Dedifferentiated amniotic fluid mesenchymal stem cell (primary cell): Measurements from ENCODE around the gene SNAP23.
A peak's percentile ranks its signal among the peaks of the same experiment; 100 is the strongest.

ENCODE experiments used
- DNase-seq: peaks from one replicate; pipeline ENCODE4 v3.0.0-alpha.2; 2016; ENCODE audit errors: extremely low spot score

Gene SNAP23

GRCh38 chr15:42575188-42576039, 80.0 kb downstream of the SNAP23 start, which contains the start of gene STARD9:
Gene STARD9 (plus strand): TSS chr15:42575606. CDS start chr15:42575716, 110 bp downstream.
- DNase-seq: peak; percentile 98

DNA sequence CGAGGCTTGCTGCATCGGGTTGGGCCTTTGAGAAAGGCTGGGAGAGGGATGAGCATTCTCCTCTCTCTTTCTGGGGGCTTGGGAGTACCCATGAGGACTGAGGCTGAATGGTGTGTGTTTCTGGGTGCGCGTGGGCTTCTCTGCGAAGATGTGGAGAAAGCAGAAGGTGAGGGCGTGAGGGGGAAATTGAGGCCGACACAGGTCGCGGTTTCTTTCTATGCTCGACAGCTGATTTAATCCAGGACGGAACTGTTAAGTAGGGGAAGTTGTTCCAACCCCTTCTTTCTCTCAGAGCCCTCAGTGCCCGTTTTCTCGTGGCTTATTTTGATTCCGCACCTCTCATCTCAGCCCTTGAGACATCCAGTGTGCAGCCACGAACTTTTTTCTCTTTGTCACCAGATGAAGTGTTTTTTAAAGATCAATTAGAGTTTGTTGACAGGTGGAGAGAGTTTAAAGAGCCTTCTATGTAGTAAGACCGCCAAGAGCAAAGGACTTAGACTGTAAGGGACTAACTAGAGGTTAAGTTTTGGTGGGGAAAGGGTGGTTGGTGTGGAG, 80.7 kb downstream of the SNAP23 start:
- DNase-seq: no peak

GRCh38 chr15:42576776-42577175, 81.3 kb downstream of the SNAP23 start:
- no peak for DNase-seq

GRCh38 chr15:42577514-42578031, 82.1 kb downstream of the SNAP23 start:
- peak; percentile 76 for DNase-seq

GRCh38 chr15:42578984-42579537, 83.6 kb downstream of the SNAP23 start:
- DNase-seq: no peak

GRCh38 chr15:42581272-42581730, 85.9 kb downstream of the SNAP23 start:
- peak; percentile 64 for DNase-seq
